IPS-NIHi7 (cell line): Measurements from ENCODE around the gene EFNA1.

Experiments
- DNase-seq: peaks from one replicate; pipeline ENCODE4 v3.0.0; 2012; ENCODE audit warnings: mixed read lengths; ENCODE audit errors: extremely low spot score

The EFNA1 gene

GRCh38 chr1:155124503-155125463 is 2.9 kb upstream of the EFNA1 start:
- peak; percentile 24 for DNase-seq

GRCh38 chr1:155125511-155125945 is 2.1 kb upstream of the EFNA1 start:
- no peak for DNase-seq

- peak; percentile 34 for DNase-seq
Measured at GRCh38 chr1:155125946-155126555, 1.6 kb upstream of the EFNA1 start.

- peak; percentile 43 for DNase-seq
Measured at GRCh38 chr1:155126556-155127104, 1.0 kb upstream of the EFNA1 start.

GRCh38 chr1:155127967-155128754 is 485 bp downstream of the EFNA1 start:
- no peak for DNase-seq

- no peak for DNase-seq
Measured at GRCh38 chr1:155128755-155129473, 1.2 kb downstream of the EFNA1 start.

- peak; percentile 27 for DNase-seq
Measured at GRCh38 chr1:155130272-155131006, 2.8 kb downstream of the EFNA1 start.

GRCh38 chr1:155131285-155131684 is 3.6 kb downstream of the EFNA1 start:
- no peak for DNase-seq

- no peak for DNase-seq
Measured at GRCh38 chr1:155131856-155132255, 4.2 kb downstream of the EFNA1 start.

- DNase-seq = no peak
Measured at GRCh38 chr1:155133799-155134281, 6.2 kb downstream of the EFNA1 start.

GRCh38 chr1:155134322-155134721 is 6.6 kb downstream of the EFNA1 start:
- no peak for DNase-seq

- DNase-seq = peak; percentile 62
Measured at GRCh38 chr1:155134880-155135414, 7.3 kb downstream of the EFNA1 start.

- DNase-seq = peak; percentile 96
Measured at GRCh38 chr1:155135415-155136028, 7.8 kb downstream of the EFNA1 start, which contains the start of gene SLC50A1. Gene SLC50A1, plus strand, starts transcription at chr1:155135852. Its CDS starts 60 bp downstream, at chr1:155135912.

GRCh38 chr1:155136748-155137147 is 9.1 kb downstream of the EFNA1 start:
- DNase-seq = no peak

GRCh38 chr1:155137154-155137949 is 9.7 kb downstream of the EFNA1 start:
- no peak for DNase-seq

GRCh38 chr1:155139895-155140629 is 12.4 kb downstream of the EFNA1 start, which contains the start of gene DPM3:
Gene DPM3, minus strand, starts transcription at chr1:155140531. Its CDS starts 291 bp downstream, at chr1:155140240.
- peak; percentile 83 for DNase-seq

- DNase-seq = no peak
Measured at GRCh38 chr1:155140630-155140953, 12.9 kb downstream of the EFNA1 start.

- DNase-seq = no peak
Measured at GRCh38 chr1:155141749-155142148, 14.1 kb downstream of the EFNA1 start.
